ENCODE results near the gene CST4. TPM values are rescaled to one million over a fixed set of nuclear protein-coding genes. Genes with fewer than 3 reads are reported as not detected.

CST4 gene
- total and polyA plus RNA-seq, 2 donors (not counting 3 experiments of a cell fraction or from before 2014, with no cell fraction given), result not detected

- H3K4me2 ChIP-seq (ENCODE audit: insufficient read depth, low read length), result no peak overlapping the region
- H3K4me1 ChIP-seq (ENCODE audit: control insufficient read depth, extremely low read depth, insufficient read depth, low read length), result peaks cover 16% of the 10 kb centered on the region
- POLR2A ChIA-PET, result no interaction called here
- H3K9ac ChIP-seq (replicated peaks; ENCODE audit: extremely low read depth, insufficient read depth, low read length), result no peak overlapping the region
- no peak overlapping the region for H3K4me3 ChIP-seq (replicated peaks in 1 of 3; ENCODE audit: insufficient read depth in 1 of 3, low read depth in 1 of 3, low read length in 3 of 3)
- no peaks in the 10 kb centered on the region for H3K36me3 ChIP-seq (ENCODE audit: control insufficient read depth in 2 of 2, extremely low read depth in 1 of 2, insufficient read depth in 2 of 2, low read length in 2 of 2)
- CTCF ChIA-PET, result no interaction called here
- intact Hi-C loops (cut with micrococcal nuclease), result no loop called here
- no peak overlapping the region for H2AFZ ChIP-seq (ENCODE audit: low read depth, low read length)
- FAIRE-seq (no peak), DNase-seq (ENCODE audit: low read depth, low spot score) (no peak)
- dilution Hi-C loops (cut with MboI; ENCODE audit: extremely low pct_ligation_motif_present, low sequenced_read_pairs), result no loop called here
- no TSS peak for BruUV-seq (replicated peaks)
- H3K79me2 ChIP-seq (ENCODE audit: control insufficient read depth, insufficient read depth, low read length), result no peaks in the 10 kb centered on the region
- no peak overlapping the region for H3K27ac ChIP-seq (ENCODE audit: insufficient read depth, low read depth, low read length)
- H3K9me1 ChIP-seq (replicated peaks; ENCODE audit: control insufficient read depth, extremely low read depth, insufficient read depth, low read length), result no peaks in the 10 kb centered on the region
- no peaks in the 10 kb centered on the region for H3K27me3 ChIP-seq (ENCODE audit: control insufficient read depth in 2 of 2, insufficient read depth in 2 of 2, low read length in 2 of 2)
- TF ChIP-seq MAX (IDR thresholded peaks at IDR 0.05; ENCODE audit: insufficient read depth, insufficient read length) (no peak), CTCF (IDR thresholded peaks at IDR 0.05; ENCODE audit: extremely low read depth in 1 of 2, insufficient read depth in 1 of 2, low read depth in 1 of 2, low read length in 2 of 2) (no peak), POLR2A (IDR thresholded peaks at IDR 0.05; ENCODE audit: low read depth, low read length) (no peak), FOS (IDR thresholded peaks at IDR 0.05; ENCODE audit: borderline replicate concordance, insufficient read depth, low read length) (no peak), JUN (IDR thresholded peaks at IDR 0.05; ENCODE audit: borderline replicate concordance, insufficient read depth, insufficient read length, low read depth) (no peak), POLR2AphosphoS5 (IDR thresholded peaks at IDR 0.05; ENCODE audit: insufficient read depth, low read depth, low read length) (no peak), EZH2 (IDR thresholded peaks at IDR 0.05; ENCODE audit: borderline replicate concordance, low read depth, low read length, severe bottlenecking) (no peak), GATA2 (IDR thresholded peaks at IDR 0.05; ENCODE audit: insufficient read depth, insufficient read length, low read depth, low read length) (no peak), MYC (IDR thresholded peaks at IDR 0.05; ENCODE audit: low read depth, low read length) (no peak)
- H3K9me3 ChIP-seq (replicated peaks; ENCODE audit: control insufficient read depth, insufficient read depth, low read length), result no peaks in the 10 kb centered on the region
- no peaks in the 10 kb centered on the region for H4K20me1 ChIP-seq (replicated peaks; ENCODE audit: control insufficient read depth, extremely low read depth, insufficient read depth, low read length)
Measured at GRCh38 chr20:23645575-23645974, 43.3 kb downstream of the CST4 start.
